Stomach (tissue), 9 donors: ENCODE results near the gene SPI1. TPM values are rescaled to one million over a fixed set of nuclear protein-coding genes. Genes with fewer than 3 reads are reported as not detected.
A peak's percentile ranks its signal among the peaks of the same experiment; 100 is the strongest.

ENCODE experiments used
- DNase-seq, 2 donors: peaks; one replicate each; pipeline versions ENCODE4 v3.0.0 to v3.0.0-alpha.2; 2013 to 2019
- H3K27ac ChIP-seq, 5 donors: fragments of 200-600 bp in 4 of 5; sonication (generic) in 4 of 5; one replicate each; pipeline ENCODE4 v1.5.1; 2013 to 2019; ENCODE audit warnings: mild to moderate bottlenecking in 1 of 5, moderate library complexity in 1 of 5
- H3K27me3 ChIP-seq, 3 donors: fragments of 200-600 bp; sonication (generic); one replicate each; pipeline ENCODE4 v1.5.1; 2017 to 2019; ENCODE audit warnings: mixed run types in 1 of 3
- H3K36me3 ChIP-seq, 4 donors: fragments of 200-600 bp; sonication (generic); 1 replicate in 3 of 4; 2 replicates in 1 of 4; pipeline ENCODE4 v1.5.1; 2016 to 2019
- H3K4me1 ChIP-seq, 4 donors: fragments of 200-600 bp; sonication (generic); one replicate each; pipeline ENCODE4 v1.5.1; 2016 to 2019
- H3K4me3 ChIP-seq, 4 donors: fragments of 200-600 bp; sonication (generic) in 3 of 4; one replicate each; pipeline ENCODE4 v1.5.1; 2016 to 2019; ENCODE audit warnings: mild to moderate bottlenecking in 1 of 4
- H3K9me3 ChIP-seq, 4 donors: fragments of 200-600 bp; sonication (generic); one replicate each; pipeline ENCODE4 v1.5.1; 2016 to 2019
- CTCF ChIP-seq, 7 experiments: fragments of 450-650 bp in 4 of 7; fragments of 200-600 bp in 3 of 7; sonication (generic) in 3 of 7; IDR thresholded peaks; one replicate each; pipeline ENCODE4 v1.5.1; 2016 to 2019; ENCODE audit warnings: antibody characterized with exemption in 7 of 7, control low read depth in 2 of 7, mild to moderate bottlenecking in 1 of 7
- EP300 ChIP-seq: sonication (generic); formaldehyde crosslinking; IDR thresholded peaks from one replicate; pipeline ENCODE4 v1.6.1; 2017; ENCODE audit warnings: antibody characterized with exemption
- POLR2A ChIP-seq, 4 donors: fragments of 450-650 bp; IDR thresholded peaks; one replicate each; pipeline ENCODE4 v1.6.1; 2016; ENCODE audit warnings: antibody characterized with exemption in 4 of 4, control low read depth in 2 of 4, mild to moderate bottlenecking in 1 of 4, moderate library complexity in 1 of 4
- POLR2AphosphoS5 ChIP-seq, 3 donors: sonication (generic); formaldehyde crosslinking; IDR thresholded peaks; one replicate each; pipeline ENCODE4 v1.6.1; 2016; ENCODE audit warnings: antibody characterized with exemption in 3 of 3
- WGBS, 5 donors: extraction: QIAGEN DNeasy Blood & Tissue Kit in 3 of 5; methylation state at CpG; one replicate each; pipeline versions ENCODE4 v1.1.5 to v1.1.7; 2013 to 2018; 5-methylcytosine and 5-hydroxymethylcytosine counted together
- intact Hi-C: fragments of 100-400 bp; cut with DNase I; formaldehyde crosslinking; loops from one replicate; pipeline ENCODE4 v1.15.1; 2023; ENCODE audit warnings: low total_unique reads
- polyA plus RNA-seq, 3 donors: library from polyadenylated mRNA; stranded (reverse); fragments of 200-250 nt; gene quantifications; one replicate each; pipeline ENCODE4 v1.2.3, GENCODE V29; 2013
- total RNA-seq, 5 donors: library from RNA; depleted of rRNA; stranded (reverse); fragments of >200 nt; gene quantifications; one replicate each; pipeline versions ENCODE4 v1.1.0 to v1.2.3, GENCODE V29; 2014 to 2016
- donor health status: healthy with polysubstance abuse.
- donor health status: Bipolar disorder and iron deficiency.
- donor health status: healthy.

The SPI1 gene
- total and polyA plus RNA-seq, 8 donors, result 2.6 to 24.3 (median 8.2) TPM

DNA sequence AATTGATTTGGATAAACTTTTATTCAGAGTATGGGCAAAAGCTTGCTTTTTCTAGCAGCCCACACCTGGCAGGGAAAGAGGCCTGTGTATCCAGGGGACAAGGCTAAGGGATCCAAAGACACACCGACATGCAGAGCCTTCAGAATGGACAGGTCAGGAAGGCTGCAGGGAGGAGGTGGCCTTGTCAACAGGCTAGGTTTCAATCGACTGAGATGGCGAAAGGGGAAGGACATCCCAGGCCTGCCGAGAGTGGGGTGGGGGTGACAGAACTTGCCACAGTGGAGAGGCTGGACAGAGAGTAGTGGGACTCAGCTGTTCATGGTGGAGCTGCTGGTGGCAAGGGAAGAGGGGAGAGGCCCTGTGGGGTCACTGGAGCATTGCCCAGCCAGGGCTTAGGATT is 24.8 kb upstream of the SPI1 start:
- 52 to 85% (median 83%) methylated on average over 4 of the region's 4 CpGs for WGBS, 5 donors
- intact Hi-C loops, result no loop called here
- no peaks in the 10 kb centered on the region for H3K36me3 ChIP-seq
- H3K4me3 ChIP-seq, result no peak overlapping the region
- no peaks in the 10 kb centered on the region for H3K27me3 ChIP-seq
- TF ChIP-seq CTCF (IDR thresholded peaks at IDR 0.05) (no peak), EP300 (no peak), POLR2A (IDR thresholded peaks at IDR 0.05) (no peak), POLR2AphosphoS5 (IDR thresholded peaks at IDR 0.05) (no peak)
- H3K9me3 ChIP-seq, result no peaks in the 10 kb centered on the region
- H3K27ac ChIP-seq, result no peak overlapping the region
- no peak for DNase-seq
- H3K4me1 ChIP-seq, result peaks cover 22 to 34% (median 29%) of the 10 kb centered on the region in 4 donors

GRCh38 chr11:47400768-47401279 is 22.5 kb upstream of the SPI1 start:
- intact Hi-C loops, result no loop called here
- Histone ChIP-seq H3K4me3 (peak overlapping the region; percentile 60 to 75 (median 64)), H3K36me3 (no peaks in the 10 kb centered on the region), H3K27ac (peak overlapping the region; percentile 70 to 85 (median 84)), H3K27me3 (no peaks in the 10 kb centered on the region), H3K9me3 (no peaks in the 10 kb centered on the region), H3K4me1 (peaks cover 13 to 21% (median 17%) of the 10 kb centered on the region in 4 donors)
- 15 to 34% (median 19%) methylated on average over 8 of the region's 8 CpGs for WGBS, 5 donors
- TF ChIP-seq CTCF (IDR thresholded peaks at IDR 0.05) (no peak), EP300 (no peak), POLR2AphosphoS5 (IDR thresholded peaks at IDR 0.05) (no peak), POLR2A (IDR thresholded peaks at IDR 0.05) (no peak)
- no peak for DNase-seq

DNA sequence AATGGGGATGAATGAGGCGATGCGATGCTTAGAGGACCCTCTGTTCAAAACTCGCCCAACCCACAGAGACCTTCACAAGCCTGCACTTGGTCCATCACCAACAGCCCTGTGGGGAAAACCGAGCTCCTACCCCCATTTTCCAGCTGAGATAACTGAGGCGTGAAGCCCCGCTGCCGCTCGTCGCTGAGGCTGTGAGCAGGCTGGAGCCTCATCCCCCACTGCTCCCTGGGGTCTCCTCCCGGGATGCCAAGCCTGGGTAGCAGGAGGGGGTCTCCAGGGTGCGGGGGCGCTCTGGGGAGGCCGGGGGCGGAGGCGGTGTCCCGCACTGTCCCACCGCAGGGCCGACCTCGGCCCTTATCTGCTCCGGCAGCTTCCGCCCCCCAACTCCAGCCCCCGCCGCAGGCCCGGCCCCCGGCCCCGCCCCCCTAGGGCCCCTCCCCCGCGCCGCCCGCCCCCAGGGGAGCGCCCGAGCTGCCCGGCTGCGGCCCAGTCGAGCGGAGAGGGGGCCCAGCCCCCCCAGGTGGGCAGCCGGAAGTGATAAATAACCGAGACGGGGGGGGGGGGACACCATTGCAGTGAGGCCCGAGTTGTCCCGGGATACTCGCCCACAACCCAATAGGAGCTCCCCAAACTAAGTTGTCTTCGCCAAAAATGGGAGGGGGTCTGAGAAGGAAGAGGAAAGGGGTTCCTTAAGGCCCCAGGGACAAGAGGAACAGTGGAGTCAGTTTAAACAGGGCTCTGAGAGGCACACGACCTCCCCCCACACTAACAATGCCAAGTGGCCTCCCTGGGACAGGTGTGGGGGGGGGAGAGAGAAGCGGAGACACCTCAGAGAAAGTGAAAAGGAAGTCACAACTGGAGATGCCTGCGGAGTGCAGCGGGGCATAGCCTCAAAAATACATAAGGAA is 21.8 kb upstream of the SPI1 start:
- Histone ChIP-seq H3K36me3 (no peaks in the 10 kb centered on the region), H3K9me3 (no peaks in the 10 kb centered on the region), H3K27ac (peak overlapping the region; percentile 70 to 85 (median 84)), H3K27me3 (no peaks in the 10 kb centered on the region), H3K4me1 (peaks cover 17 to 21% (median 18%) of the 10 kb centered on the region in 4 donors), H3K4me3 (peak overlapping the region; percentile 60 to 75 (median 64))
- TF ChIP-seq POLR2A (IDR thresholded peaks at IDR 0.05) (no peak), POLR2AphosphoS5 (IDR thresholded peaks at IDR 0.05) (no peak), EP300 (no peak), CTCF (IDR thresholded peaks at IDR 0.05) (no peak)
- WGBS, 5 donors, result 5 to 13% (median 7%) methylated on average over 15 to 46 of the region's 47 CpGs
- DNase-seq, result peak in 1 of 2 donors; percentile 66
- intact Hi-C loops, result no loop called here

DNA sequence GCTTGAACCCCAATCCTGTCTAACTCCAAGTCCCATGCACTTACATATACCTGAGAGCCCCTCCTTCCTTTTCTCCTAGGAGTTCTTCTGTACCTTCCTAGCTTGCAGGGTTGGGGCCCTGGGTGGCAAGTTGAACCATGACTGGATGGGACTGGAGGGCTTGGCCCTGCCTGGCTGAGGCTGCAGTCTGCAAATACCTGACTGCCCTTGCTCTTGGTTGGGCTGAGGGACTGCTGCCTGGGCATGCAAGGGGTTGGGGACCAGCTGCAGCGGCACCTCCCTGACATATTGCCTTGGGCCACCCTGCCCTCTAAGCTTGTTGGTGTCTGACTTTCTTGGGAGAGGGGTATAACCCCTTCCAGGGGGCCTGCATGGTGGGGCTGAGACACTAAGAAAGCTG is 20.2 kb upstream of the SPI1 start:
- Histone ChIP-seq H3K36me3 (no peaks in the 10 kb centered on the region), H3K4me3 (no peak overlapping the region), H3K27ac (no peak overlapping the region), H3K27me3 (no peaks in the 10 kb centered on the region), H3K9me3 (no peaks in the 10 kb centered on the region), H3K4me1 (peaks cover 17 to 25% (median 19%) of the 10 kb centered on the region in 4 donors)
- 83 to 100% (median 88%) methylated on average over 1 of the region's 1 CpG for WGBS, 5 donors
- TF ChIP-seq CTCF (IDR thresholded peaks at IDR 0.05), result no peak
- no peak for TF ChIP-seq POLR2A (IDR thresholded peaks at IDR 0.05)
- TF ChIP-seq POLR2AphosphoS5 (IDR thresholded peaks at IDR 0.05), result no peak
- no peak for TF ChIP-seq EP300
- intact Hi-C loops, result no loop called here
- DNase-seq, result no peak
